IMR-90 (cell line): ENCODE data around the gene ZNF525. TPM values are rescaled to one million over a fixed set of nuclear protein-coding genes. Genes with fewer than 3 reads are reported as not detected.

Experiments
- ATAC-seq: fragments of 200-7000 bp; cut with Tn5 transposase; 2 replicates; pipeline ENCODE4 v1.9.1; 2020; ENCODE audit warnings: low read depth, mild to moderate bottlenecking, moderate library complexity
- BruUV-seq: library from RNA; stranded (reverse); fragments of 400-500 nt; replicated peaks from 2 replicates; lab custom pipeline; 2021; lab: Mats Ljungman, UMichigan
- CTCF ChIA-PET: fragments of 300-600 bp; formaldehyde crosslinking; extraction: SDS; loops from one replicate; lab custom pipeline; 2021; ENCODE audit warnings: antibody characterized with exemption; lab: Yijun Ruan, JAX
- POLR2A ChIA-PET: fragments of 300-600 bp; sonication (Branson Sonifier 250); formaldehyde crosslinking; loops from one replicate; lab custom pipeline; 2022; ENCODE audit warnings: antibody characterized with exemption; ENCODE audit not compliant: unreplicated experiment; lab: Charles Lee
- DNase-seq: peaks from one replicate; pipeline ENCODE4 v3.0.0; 2013
- H2AFZ ChIP-seq: replicated peaks from 2 replicates; pipeline ENCODE3; 2013; ENCODE audit warnings: low read length, mild to moderate bottlenecking; ENCODE audit not compliant: poor library complexity
- H2AK5ac ChIP-seq: 2 replicates; pipeline ENCODE4 v1.6.1; 2013; ENCODE audit warnings: low read depth, low read length, inconsistent platforms
- H2AK9ac ChIP-seq: replicated peaks from 2 replicates; pipeline ENCODE3; 2013; ENCODE audit warnings: mild to moderate bottlenecking, low read depth, low read length, moderate library complexity; ENCODE audit not compliant: poor library complexity
- H2BK120ac ChIP-seq: 2 replicates; pipeline ENCODE4 v1.6.1; 2013; ENCODE audit warnings: low read depth, low read length, inconsistent platforms
- H2BK15ac ChIP-seq: 3 replicates; pipeline ENCODE4 v1.6.1; 2013; ENCODE audit warnings: low read depth, low read length, inconsistent platforms
- H2BK20ac ChIP-seq: 2 replicates; pipeline ENCODE4 v1.6.1; 2013; ENCODE audit warnings: low read depth, mild to moderate bottlenecking, inconsistent platforms, low read length, moderate library complexity
- H2BK5ac ChIP-seq: 2 replicates; pipeline ENCODE4 v1.6.1; 2013; ENCODE audit warnings: mild to moderate bottlenecking, low read depth, low read length, inconsistent platforms; ENCODE audit not compliant: poor library complexity, severe bottlenecking
- H3K14ac ChIP-seq: replicated peaks from 2 replicates; pipeline ENCODE4 v1.6.1; 2013; ENCODE audit warnings: low read depth, low read length, inconsistent platforms
- H3K18ac ChIP-seq: 2 replicates; pipeline ENCODE4 v1.6.1; 2013; ENCODE audit warnings: low read depth, low read length, control low read depth
- H3K23ac ChIP-seq: 2 replicates; pipeline ENCODE4 v1.6.1; 2013; ENCODE audit warnings: low read depth, low read length, inconsistent platforms
- H3K27ac ChIP-seq: 2 replicates; pipeline ENCODE4 v1.5.1; 2013; ENCODE audit warnings: mild to moderate bottlenecking, control low read depth, low read length; ENCODE audit not compliant: insufficient read depth
- H3K27me3 ChIP-seq: 2 replicates; pipeline ENCODE4 v1.6.1; 2013; ENCODE audit warnings: low read length; ENCODE audit not compliant: control insufficient read depth, insufficient read depth
- H3K36me3 ChIP-seq: 2 replicates; pipeline ENCODE4 v1.6.1; 2013; ENCODE audit warnings: low read length, mixed read lengths; ENCODE audit not compliant: control insufficient read depth, insufficient read depth
- H3K4ac ChIP-seq: 2 replicates; pipeline ENCODE4 v1.6.1; 2013; ENCODE audit warnings: low read depth, low read length, inconsistent platforms
- H3K4me1 ChIP-seq: 2 replicates; pipeline ENCODE4 v1.6.1; 2013; ENCODE audit warnings: low read length, mixed read lengths; ENCODE audit not compliant: control insufficient read depth, insufficient read depth
- H3K4me2 ChIP-seq: 2 replicates; pipeline ENCODE4 v1.6.1; 2013; ENCODE audit warnings: low read depth, mild to moderate bottlenecking, control low read depth, low read length, moderate library complexity
- H3K4me3 ChIP-seq: 2 replicates; pipeline ENCODE4 v1.5.1; 2013; ENCODE audit warnings: low read depth, mild to moderate bottlenecking, control low read depth, low read length, moderate library complexity; ENCODE audit not compliant: insufficient read depth
- H3K56ac ChIP-seq: 2 replicates; pipeline ENCODE4 v1.6.1; 2013; ENCODE audit warnings: low read length, inconsistent platforms; ENCODE audit not compliant: insufficient read depth; ENCODE audit errors: extremely low read depth
- H3K79me1 ChIP-seq, 2 experiments: 2 replicates each; pipeline ENCODE4 v1.6.1; 2013; ENCODE audit warnings: low read length in 2 of 2, inconsistent platforms in 1 of 2, low read depth in 1 of 2
- H3K9ac ChIP-seq: 2 replicates; pipeline ENCODE4 v1.6.1; 2013; ENCODE audit warnings: low read depth, low read length, control low read depth
- H3K9me1 ChIP-seq: 2 replicates; pipeline ENCODE4 v1.6.1; 2013; ENCODE audit warnings: low read length, inconsistent platforms; ENCODE audit not compliant: insufficient read depth
- H3K9me3 ChIP-seq: 2 replicates; pipeline ENCODE4 v1.6.1; 2013; ENCODE audit warnings: low read length; ENCODE audit not compliant: control insufficient read depth, insufficient read depth
- H4K20me1 ChIP-seq: 2 replicates; pipeline ENCODE4 v1.6.1; 2013; ENCODE audit warnings: low read length, inconsistent platforms; ENCODE audit not compliant: insufficient read depth
- H4K5ac ChIP-seq: 2 replicates; pipeline ENCODE4 v1.6.1; 2013; ENCODE audit warnings: mild to moderate bottlenecking, low read depth, low read length, control low read depth
- H4K8ac ChIP-seq, 2 experiments: 2 replicates each; pipeline ENCODE4 v1.6.1; 2013; ENCODE audit warnings: low read depth in 2 of 2, low read length in 2 of 2, control low read depth in 1 of 2, inconsistent platforms in 1 of 2
- H4K91ac ChIP-seq: 2 replicates; pipeline ENCODE4 v1.6.1; 2013; ENCODE audit warnings: low read depth, low read length, inconsistent platforms; ENCODE audit not compliant: insufficient read depth
- BHLHE40 ChIP-seq: fragments of 150-350 bp; IDR thresholded peaks from 2 replicates; pipeline ENCODE4 v1.6.1; 2016; ENCODE audit warnings: mild to moderate bottlenecking, low read depth, low read length
- CEBPB ChIP-seq: IDR thresholded peaks from 2 replicates; pipeline ENCODE4 v1.6.1; 2012; ENCODE audit warnings: low read depth, low read length, improper control_type of control experiment
- CHD1 ChIP-seq: IDR thresholded peaks from 2 replicates; pipeline ENCODE4 v1.6.1; 2012; ENCODE audit warnings: low read depth, low read length, improper control_type of control experiment
- FOS ChIP-seq: fragments of 150-350 bp; IDR thresholded peaks from 2 replicates; pipeline ENCODE4 v1.6.1; 2016; ENCODE audit warnings: low read depth, low read length
- MAFK ChIP-seq: IDR thresholded peaks from 2 replicates; pipeline ENCODE4 v1.6.1; 2012; ENCODE audit warnings: low read depth, low read length, improper control_type of control experiment
- MAZ ChIP-seq: IDR thresholded peaks from 2 replicates; pipeline ENCODE4 v1.6.1; 2012; ENCODE audit warnings: low read depth, mild to moderate bottlenecking, low read length, improper control_type of control experiment, moderate library complexity, borderline replicate concordance
- MXI1 ChIP-seq: IDR thresholded peaks from 2 replicates; pipeline ENCODE4 v1.6.1; 2012; ENCODE audit warnings: low read depth, mild to moderate bottlenecking, low read length, moderate library complexity, borderline replicate concordance
- NFE2L2 ChIP-seq: fragments of 150-350 bp; IDR thresholded peaks from 2 replicates; pipeline ENCODE4 v1.6.1; 2016; ENCODE audit warnings: low read depth, mild to moderate bottlenecking, low read length
- POLR2A ChIP-seq: IDR thresholded peaks from 2 replicates; pipeline ENCODE4 v1.6.1; 2012; ENCODE audit warnings: mild to moderate bottlenecking, low read depth, low read length
- RAD21 ChIP-seq: IDR thresholded peaks from 2 replicates; pipeline ENCODE4 v1.6.1; 2012; ENCODE audit warnings: low read length, improper control_type of control experiment
- RCOR1 ChIP-seq: IDR thresholded peaks from 2 replicates; pipeline ENCODE4 v1.6.1; 2012; ENCODE audit warnings: mild to moderate bottlenecking, low read length, improper control_type of control experiment; ENCODE audit not compliant: insufficient replicate concordance
- RFX5 ChIP-seq: IDR thresholded peaks from 2 replicates; pipeline ENCODE4 v1.8.0; 2012; ENCODE audit warnings: low read depth, mild to moderate bottlenecking, low read length, moderate library complexity
- SMC3 ChIP-seq: fragments of 150-350 bp; IDR thresholded peaks from 2 replicates; pipeline ENCODE4 v1.6.1; 2016; ENCODE audit warnings: low read depth, mild to moderate bottlenecking, antibody characterized with exemption, low read length, moderate library complexity
- WGBS, 2 experiments: methylation state at CpG; one replicate each; pipeline versions ENCODE4 v1.1.5 to v1.1.7; 2013; ENCODE audit warnings: missing lambda C conversion rate in 2 of 2; ENCODE audit not compliant: insufficient read length in 1 of 2; ENCODE audit errors: extremely low coverage in 2 of 2; 5-methylcytosine and 5-hydroxymethylcytosine counted together
- dilution Hi-C: fragments of 300-500 bp; cut with HindIII; formaldehyde crosslinking; loops from one replicate; pipeline ENCODE4 v1.14.3; 2018; ENCODE audit warnings: low sequenced_read_pairs; ENCODE audit not compliant: unreplicated experiment
- in situ Hi-C: fragments of 300-500 bp; cut with MboI; formaldehyde crosslinking; loops from 3 replicates; pipeline ENCODE4 v1.14.3; 2019; ENCODE audit warnings: low sequenced_read_pairs, inconsistent platforms, mixed read lengths
- intact Hi-C: fragments of 100-400 bp; cut with micrococcal nuclease; formaldehyde crosslinking; loops from 2 replicates; pipeline ENCODE4 v1.10.0; 2022
- polyA plus RNA-seq, 3 experiments: library from polyadenylated mRNA; depleted of rRNA; stranded (reverse); fragments of >200 nt; gene quantifications; 2 replicates each; pipeline ENCODE4 v1.2.3, GENCODE V29; 2012; ENCODE audit warnings: low replicate concordance in 1 of 3
- total RNA-seq: library from RNA; depleted of rRNA; stranded (reverse); fragments of >200 nt; gene quantifications from 2 replicates; pipeline ENCODE4 v1.2.3, GENCODE V29; 2012
- TF ChIP-seq, protein P1 (sequence below): conservative IDR thresholded peaks from 2 replicates; pipeline ENCODE4 v1.5.1; 2012; ENCODE audit warnings: mild to moderate bottlenecking, low read depth, low read length, improper control_type of control experiment
- TF ChIP-seq, protein P2 (sequence below): fragments of 150-350 bp; IDR thresholded peaks from 2 replicates; pipeline ENCODE4 v1.6.1; 2016; ENCODE audit warnings: low read depth, mild to moderate bottlenecking, low read length, moderate library complexity, borderline replicate concordance
- TF ChIP-seq, protein P3 (sequence below): fragments of 150-350 bp; IDR thresholded peaks from 2 replicates; pipeline ENCODE4 v1.6.1; 2017; ENCODE audit warnings: mild to moderate bottlenecking, antibody characterized with exemption, low read length, low read depth

ZNF525 gene
- total and polyA plus RNA-seq, 2 of the 4 experiments (the other 2 are of a cell fraction) = 1.4 to 4.5 TPM

DNA sequence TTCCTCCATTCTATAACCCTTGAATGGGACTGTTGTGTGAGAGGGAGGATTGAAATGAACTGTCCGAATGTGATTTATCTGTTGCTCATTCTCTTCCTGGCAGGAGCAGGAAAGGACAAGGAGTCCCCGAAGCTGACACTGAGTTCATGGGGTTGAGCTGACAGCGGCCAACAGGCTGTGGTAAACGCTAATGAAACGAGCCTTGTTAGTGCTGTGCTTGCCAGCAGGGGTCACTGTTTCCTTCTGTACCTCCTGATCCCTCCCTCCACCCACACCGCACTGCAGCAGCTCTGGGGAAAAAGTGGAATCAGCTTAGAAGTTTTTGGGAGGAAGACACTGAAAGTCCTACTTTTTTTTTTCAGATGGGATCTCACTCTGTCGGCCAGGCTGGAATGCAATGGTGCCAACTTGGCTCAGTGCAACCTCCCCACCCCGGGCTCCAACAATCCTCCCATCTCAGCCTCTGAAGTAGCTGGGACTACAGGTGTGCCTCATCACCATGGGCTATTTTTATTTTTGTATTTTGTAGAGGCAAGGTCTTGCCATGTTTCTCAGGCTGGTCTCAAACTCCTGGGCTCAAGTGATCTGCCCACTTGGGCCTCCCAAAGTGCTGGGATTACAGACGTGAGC is 59.6 kb downstream of the ZNF525 start:
- no peak overlapping the region for H2BK20ac ChIP-seq
- H2AK9ac ChIP-seq = no peak overlapping the region
- no peak overlapping the region for H3K18ac ChIP-seq
- H2BK15ac ChIP-seq = no peak overlapping the region
- H3K4me2 ChIP-seq = no peak overlapping the region
- no peak overlapping the region for H2BK120ac ChIP-seq
- H3K4me1 ChIP-seq = no peaks in the 10 kb centered on the region
- intact Hi-C loops = loop anchor here (1.0 to 10.0 kb wide), 3 partner anchors 87 to 321 kb away; partner anchors contain the start of gene ZNF665
- DNase-seq = peak; percentile 65
- H2AK5ac ChIP-seq = no peak overlapping the region
- peak; percentile 94 for ATAC-seq
- no peak overlapping the region for H4K5ac ChIP-seq
- POLR2A ChIA-PET = no interaction called here
- H3K36me3 ChIP-seq = no peaks in the 10 kb centered on the region
- H4K91ac ChIP-seq = no peak overlapping the region
- no peak overlapping the region for H3K27ac ChIP-seq
- CTCF ChIA-PET = interaction anchor here (0.6 to 1.5 kb wide), 10 partner anchors 9 to 1526 kb away, joined by 3 to 6 read pairs (median 4); no protein-coding TSS in a partner anchor
- in situ Hi-C loops = no loop called here
- no peak overlapping the region for H3K4ac ChIP-seq
- no peaks in the 10 kb centered on the region for H4K20me1 ChIP-seq
- H2AFZ ChIP-seq = peak overlapping the region; percentile 34
- H3K23ac ChIP-seq = no peak overlapping the region
- no peaks in the 10 kb centered on the region for H3K9me1 ChIP-seq
- TF ChIP-seq CHD1 (no peak), SMC3 (peak; percentile 64), BHLHE40 (no peak), MAZ (peak; percentile 19; the same call in 1 of the 2 replicates), POLR2A (no peak), MXI1 (no peak), RCOR1 (no peak), CEBPB (no peak), NFE2L2 (no peak), MAFK (no peak), FOS (no peak), RFX5 (no peak), RAD21 (peak; percentile 71)
- TF ChIP-seq, protein P1, sequence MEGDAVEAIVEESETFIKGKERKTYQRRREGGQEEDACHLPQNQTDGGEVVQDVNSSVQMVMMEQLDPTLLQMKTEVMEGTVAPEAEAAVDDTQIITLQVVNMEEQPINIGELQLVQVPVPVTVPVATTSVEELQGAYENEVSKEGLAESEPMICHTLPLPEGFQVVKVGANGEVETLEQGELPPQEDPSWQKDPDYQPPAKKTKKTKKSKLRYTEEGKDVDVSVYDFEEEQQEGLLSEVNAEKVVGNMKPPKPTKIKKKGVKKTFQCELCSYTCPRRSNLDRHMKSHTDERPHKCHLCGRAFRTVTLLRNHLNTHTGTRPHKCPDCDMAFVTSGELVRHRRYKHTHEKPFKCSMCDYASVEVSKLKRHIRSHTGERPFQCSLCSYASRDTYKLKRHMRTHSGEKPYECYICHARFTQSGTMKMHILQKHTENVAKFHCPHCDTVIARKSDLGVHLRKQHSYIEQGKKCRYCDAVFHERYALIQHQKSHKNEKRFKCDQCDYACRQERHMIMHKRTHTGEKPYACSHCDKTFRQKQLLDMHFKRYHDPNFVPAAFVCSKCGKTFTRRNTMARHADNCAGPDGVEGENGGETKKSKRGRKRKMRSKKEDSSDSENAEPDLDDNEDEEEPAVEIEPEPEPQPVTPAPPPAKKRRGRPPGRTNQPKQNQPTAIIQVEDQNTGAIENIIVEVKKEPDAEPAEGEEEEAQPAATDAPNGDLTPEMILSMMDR = peak; percentile 78
- TF ChIP-seq, protein P2, sequence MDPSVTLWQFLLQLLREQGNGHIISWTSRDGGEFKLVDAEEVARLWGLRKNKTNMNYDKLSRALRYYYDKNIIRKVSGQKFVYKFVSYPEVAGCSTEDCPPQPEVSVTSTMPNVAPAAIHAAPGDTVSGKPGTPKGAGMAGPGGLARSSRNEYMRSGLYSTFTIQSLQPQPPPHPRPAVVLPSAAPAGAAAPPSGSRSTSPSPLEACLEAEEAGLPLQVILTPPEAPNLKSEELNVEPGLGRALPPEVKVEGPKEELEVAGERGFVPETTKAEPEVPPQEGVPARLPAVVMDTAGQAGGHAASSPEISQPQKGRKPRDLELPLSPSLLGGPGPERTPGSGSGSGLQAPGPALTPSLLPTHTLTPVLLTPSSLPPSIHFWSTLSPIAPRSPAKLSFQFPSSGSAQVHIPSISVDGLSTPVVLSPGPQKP = no peak
- TF ChIP-seq, protein P3, sequence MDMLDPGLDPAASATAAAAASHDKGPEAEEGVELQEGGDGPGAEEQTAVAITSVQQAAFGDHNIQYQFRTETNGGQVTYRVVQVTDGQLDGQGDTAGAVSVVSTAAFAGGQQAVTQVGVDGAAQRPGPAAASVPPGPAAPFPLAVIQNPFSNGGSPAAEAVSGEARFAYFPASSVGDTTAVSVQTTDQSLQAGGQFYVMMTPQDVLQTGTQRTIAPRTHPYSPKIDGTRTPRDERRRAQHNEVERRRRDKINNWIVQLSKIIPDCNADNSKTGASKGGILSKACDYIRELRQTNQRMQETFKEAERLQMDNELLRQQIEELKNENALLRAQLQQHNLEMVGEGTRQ = no peak
- no TSS peak for BruUV-seq
- H3K79me1 ChIP-seq = no peaks in the 10 kb centered on the region
- no peak overlapping the region for H4K8ac ChIP-seq
- H3K9me3 ChIP-seq = no peaks in the 10 kb centered on the region
- no peak overlapping the region for H3K14ac ChIP-seq
- no peaks in the 10 kb centered on the region for H3K27me3 ChIP-seq
- no peak overlapping the region for H3K9ac ChIP-seq
- H3K56ac ChIP-seq = no peak overlapping the region
- H2BK5ac ChIP-seq = no peak overlapping the region
- no CpG with 5 or more reads among the region's 9 CpGs for WGBS, 2 experiments
- H3K4me3 ChIP-seq = no peak overlapping the region
- dilution Hi-C loops = no loop called here
